WTC11 (cell line): ENCODE measurements around the gene REG4. TPM values are rescaled to one million over a fixed set of nuclear protein-coding genes. Genes with fewer than 3 reads are reported as not detected.

Experiments used
- ATAC-seq: fragments of 200-7000 bp; cut with Tn5 transposase; 2 replicates; pipeline ENCODE4 v1.10.0; 2021; ENCODE audit warnings: mild to moderate bottlenecking, moderate library complexity
- CTCF ChIA-PET: fragments of 300-600 bp; sonication (Branson Sonifier 250); formaldehyde crosslinking; loops from one replicate; lab custom pipeline; 2021; ENCODE audit warnings: antibody characterized with exemption; lab: Charles Lee
- POLR2A ChIA-PET: fragments of 350-600 bp; sonication (Branson Sonifier 250); formaldehyde crosslinking; loops from one replicate; lab custom pipeline; 2021; ENCODE audit warnings: antibody characterized with exemption; lab: Charles Lee
- DNase-seq: peaks from one replicate; pipeline ENCODE4 v3.0.0; 2021; ENCODE audit warnings: low spot score
- H3K27ac Mint-ChIP-seq: 2 replicates; pipeline ENCODE4 v1.8.0; 2021; ENCODE audit warnings: mixed read lengths
- H3K27me3 Mint-ChIP-seq: 2 replicates; pipeline ENCODE4 v1.8.0; 2021; ENCODE audit warnings: low read depth, mild to moderate bottlenecking, moderate library complexity, mixed read lengths
- H3K36me3 Mint-ChIP-seq: 2 replicates; pipeline ENCODE4 v1.8.0; 2021; ENCODE audit warnings: mixed read lengths
- H3K4me1 Mint-ChIP-seq: 2 replicates; pipeline ENCODE4 v1.8.0; 2022; ENCODE audit warnings: mixed read lengths
- H3K4me3 Mint-ChIP-seq: 2 replicates; pipeline ENCODE4 v1.8.0; 2021; ENCODE audit warnings: mild to moderate bottlenecking, moderate library complexity, mixed read lengths
- H3K9me3 Mint-ChIP-seq: 2 replicates; pipeline ENCODE4 v1.8.0; 2021; ENCODE audit warnings: mixed read lengths
- CBFB ChIP-seq: sonication (generic); formaldehyde crosslinking; IDR thresholded peaks from 2 replicates; pipeline ENCODE4 v1.8.1; 2022; ENCODE audit warnings: mild to moderate bottlenecking, low read depth, missing genetic modification reagents
- ETV6 ChIP-seq: sonication (generic); formaldehyde crosslinking; IDR thresholded peaks from 2 replicates; pipeline ENCODE4 v1.8.1; 2022; ENCODE audit warnings: mild to moderate bottlenecking, missing genetic modification reagents
- FOXJ3 ChIP-seq: sonication (generic); formaldehyde crosslinking; IDR thresholded peaks from 2 replicates; pipeline ENCODE4 v1.9.0; 2021; ENCODE audit warnings: missing genetic modification reagents, mild to moderate bottlenecking, borderline replicate concordance
- FOXP1 ChIP-seq: sonication (generic); formaldehyde crosslinking; IDR thresholded peaks from 2 replicates; pipeline ENCODE4 v1.8.0; 2022; ENCODE audit warnings: missing genetic modification reagents, mild to moderate bottlenecking, moderate library complexity, borderline replicate concordance
- GRHL2 ChIP-seq: fragments of 250-450 bp; sonication (Bioruptor Pico); IDR thresholded peaks from 2 replicates; pipeline ENCODE4 v1.8.0; 2022; ENCODE audit warnings: mild to moderate bottlenecking, moderate library complexity; ENCODE audit not compliant: insufficient replicate concordance, severe bottlenecking
- NFATC4 ChIP-seq: fragments of 250-450 bp; sonication (Bioruptor Pico); IDR thresholded peaks from 2 replicates; pipeline ENCODE4 v1.9.0; 2021; ENCODE audit warnings: mild to moderate bottlenecking
- OVOL2 ChIP-seq: fragments of 250-450 bp; sonication (Bioruptor Pico); IDR thresholded peaks from 2 replicates; pipeline ENCODE4 v1.9.0; 2021; ENCODE audit warnings: mild to moderate bottlenecking, borderline replicate concordance
- RORB ChIP-seq: fragments of 250-450 bp; sonication (Bioruptor Pico); IDR thresholded peaks from 2 replicates; pipeline ENCODE4 v1.9.0; 2021; ENCODE audit warnings: mild to moderate bottlenecking
- TP53 ChIP-seq: sonication (generic); formaldehyde crosslinking; IDR thresholded peaks from 2 replicates; pipeline ENCODE4 v1.8.1; 2023; ENCODE audit warnings: mild to moderate bottlenecking, missing genetic modification reagents
- ZNF232 ChIP-seq: sonication (generic); formaldehyde crosslinking; IDR thresholded peaks from 2 replicates; pipeline ENCODE4 v1.8.0; 2022; ENCODE audit warnings: mild to moderate bottlenecking, missing genetic modification reagents
- ZNF396 ChIP-seq: fragments of 250-450 bp; sonication (Bioruptor Pico); IDR thresholded peaks from 2 replicates; pipeline ENCODE4 v1.8.0; 2021; ENCODE audit warnings: mild to moderate bottlenecking, moderate library complexity, borderline replicate concordance
- total RNA-seq: library from RNA; stranded (reverse); gene quantifications from 3 replicates; pipeline ENCODE4 v1.2.3, GENCODE V29; 2021
- TF ChIP-seq, protein P1 (sequence below): sonication (generic); formaldehyde crosslinking; IDR thresholded peaks from 2 replicates; pipeline ENCODE4 v1.8.0; 2022; ENCODE audit warnings: mild to moderate bottlenecking, missing genetic modification reagents
- TF ChIP-seq, protein P2 (sequence below): sonication (generic); formaldehyde crosslinking; IDR thresholded peaks from 2 replicates; pipeline ENCODE4 v1.8.0; 2022; ENCODE audit warnings: mild to moderate bottlenecking, missing genetic modification reagents
- TF ChIP-seq, protein P3 (sequence below): sonication (generic); formaldehyde crosslinking; IDR thresholded peaks from 2 replicates; pipeline ENCODE4 v1.8.1; 2023; ENCODE audit warnings: mild to moderate bottlenecking, missing genetic modification reagents, moderate library complexity
- TF ChIP-seq, protein P4 (sequence below): sonication (generic); formaldehyde crosslinking; conservative IDR thresholded peaks from 2 replicates; pipeline ENCODE4 v1.8.1; 2023; ENCODE audit warnings: mild to moderate bottlenecking, low read depth, missing genetic modification reagents, moderate library complexity
- TF ChIP-seq, protein P5 (sequence below): sonication (generic); formaldehyde crosslinking; conservative IDR thresholded peaks from 2 replicates; pipeline ENCODE4 v1.8.1; 2022; ENCODE audit warnings: mild to moderate bottlenecking, missing genetic modification reagents
- TF ChIP-seq, protein P6 (sequence below): fragments of 250-450 bp; sonication (Bioruptor Pico); IDR thresholded peaks from 2 replicates; pipeline ENCODE4 v1.9.0; 2021; ENCODE audit warnings: mild to moderate bottlenecking, borderline replicate concordance
- TF ChIP-seq, protein P7 (sequence below): fragments of 250-450 bp; sonication (Bioruptor Pico); IDR thresholded peaks from 2 replicates; pipeline ENCODE4 v1.9.0; 2021; ENCODE audit warnings: mild to moderate bottlenecking

REG4 gene
- total RNA-seq, 1 experiment from 2014 or later = 0.31 TPM

DNA sequence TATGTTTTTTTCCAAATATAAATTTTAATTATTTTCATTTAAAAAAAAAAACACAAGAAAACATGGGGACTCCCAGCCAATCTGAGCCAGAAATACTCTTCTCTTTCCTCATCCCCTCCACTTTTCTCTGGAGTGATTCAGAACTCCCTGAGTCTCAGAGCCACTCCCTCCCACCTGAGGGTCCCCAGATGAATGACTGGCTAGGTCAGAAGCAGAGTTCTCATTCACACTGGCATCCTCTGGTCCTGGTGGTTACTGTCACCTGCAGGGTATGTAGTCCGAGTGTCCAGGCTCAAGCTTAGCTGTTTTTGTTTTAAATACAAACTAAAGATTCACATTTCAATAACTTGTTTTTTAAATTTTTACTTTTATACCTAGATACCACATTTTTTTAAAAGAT, 48.9 kb downstream of the REG4 start:
- ChIA-PET POLR2A (no interaction called here), CTCF (no interaction called here)
- Mint-ChIP-seq H3K4me3 (no peak overlapping the region), H3K4me1 (peaks cover 7% of the 10 kb centered on the region), H3K9me3 (no peaks in the 10 kb centered on the region), H3K36me3 (no peaks in the 10 kb centered on the region), H3K27me3 (no peaks in the 10 kb centered on the region; the same call in 1 of the 2 replicates), H3K27ac (no peak overlapping the region)
- ATAC-seq (peak; percentile 71), DNase-seq (no peak)
- no peak for TF ChIP-seq OVOL2 (CRISPR knock-in tag)
- TF ChIP-seq ZNF396 = no peak
- TF ChIP-seq ETV6 (CRISPR knock-in tag) = no peak
- TF ChIP-seq ZNF232 (CRISPR knock-in tag) = no peak
- TF ChIP-seq GRHL2 (CRISPR knock-in tag) = no peak
- TF ChIP-seq FOXJ3 (CRISPR knock-in tag) = no peak
- TF ChIP-seq, protein P1, sequence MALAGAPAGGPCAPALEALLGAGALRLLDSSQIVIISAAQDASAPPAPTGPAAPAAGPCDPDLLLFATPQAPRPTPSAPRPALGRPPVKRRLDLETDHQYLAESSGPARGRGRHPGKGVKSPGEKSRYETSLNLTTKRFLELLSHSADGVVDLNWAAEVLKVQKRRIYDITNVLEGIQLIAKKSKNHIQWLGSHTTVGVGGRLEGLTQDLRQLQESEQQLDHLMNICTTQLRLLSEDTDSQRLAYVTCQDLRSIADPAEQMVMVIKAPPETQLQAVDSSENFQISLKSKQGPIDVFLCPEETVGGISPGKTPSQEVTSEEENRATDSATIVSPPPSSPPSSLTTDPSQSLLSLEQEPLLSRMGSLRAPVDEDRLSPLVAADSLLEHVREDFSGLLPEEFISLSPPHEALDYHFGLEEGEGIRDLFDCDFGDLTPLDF (CRISPR knock-in tag) = no peak
- TF ChIP-seq, protein P2, sequence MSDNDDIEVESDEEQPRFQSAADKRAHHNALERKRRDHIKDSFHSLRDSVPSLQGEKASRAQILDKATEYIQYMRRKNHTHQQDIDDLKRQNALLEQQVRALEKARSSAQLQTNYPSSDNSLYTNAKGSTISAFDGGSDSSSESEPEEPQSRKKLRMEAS (CRISPR knock-in tag) = no peak
- TF ChIP-seq, protein P3, sequence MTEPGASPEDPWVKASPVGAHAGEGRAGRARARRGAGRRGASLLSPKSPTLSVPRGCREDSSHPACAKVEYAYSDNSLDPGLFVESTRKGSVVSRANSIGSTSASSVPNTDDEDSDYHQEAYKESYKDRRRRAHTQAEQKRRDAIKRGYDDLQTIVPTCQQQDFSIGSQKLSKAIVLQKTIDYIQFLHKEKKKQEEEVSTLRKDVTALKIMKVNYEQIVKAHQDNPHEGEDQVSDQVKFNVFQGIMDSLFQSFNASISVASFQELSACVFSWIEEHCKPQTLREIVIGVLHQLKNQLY (CRISPR knock-in tag) = no peak
- no peak for TF ChIP-seq TP53 (CRISPR knock-in tag)
- TF ChIP-seq, protein P4, sequence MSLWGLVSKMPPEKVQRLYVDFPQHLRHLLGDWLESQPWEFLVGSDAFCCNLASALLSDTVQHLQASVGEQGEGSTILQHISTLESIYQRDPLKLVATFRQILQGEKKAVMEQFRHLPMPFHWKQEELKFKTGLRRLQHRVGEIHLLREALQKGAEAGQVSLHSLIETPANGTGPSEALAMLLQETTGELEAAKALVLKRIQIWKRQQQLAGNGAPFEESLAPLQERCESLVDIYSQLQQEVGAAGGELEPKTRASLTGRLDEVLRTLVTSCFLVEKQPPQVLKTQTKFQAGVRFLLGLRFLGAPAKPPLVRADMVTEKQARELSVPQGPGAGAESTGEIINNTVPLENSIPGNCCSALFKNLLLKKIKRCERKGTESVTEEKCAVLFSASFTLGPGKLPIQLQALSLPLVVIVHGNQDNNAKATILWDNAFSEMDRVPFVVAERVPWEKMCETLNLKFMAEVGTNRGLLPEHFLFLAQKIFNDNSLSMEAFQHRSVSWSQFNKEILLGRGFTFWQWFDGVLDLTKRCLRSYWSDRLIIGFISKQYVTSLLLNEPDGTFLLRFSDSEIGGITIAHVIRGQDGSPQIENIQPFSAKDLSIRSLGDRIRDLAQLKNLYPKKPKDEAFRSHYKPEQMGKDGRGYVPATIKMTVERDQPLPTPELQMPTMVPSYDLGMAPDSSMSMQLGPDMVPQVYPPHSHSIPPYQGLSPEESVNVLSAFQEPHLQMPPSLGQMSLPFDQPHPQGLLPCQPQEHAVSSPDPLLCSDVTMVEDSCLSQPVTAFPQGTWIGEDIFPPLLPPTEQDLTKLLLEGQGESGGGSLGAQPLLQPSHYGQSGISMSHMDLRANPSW (CRISPR knock-in tag) = no peak
- no peak for TF ChIP-seq CBFB (CRISPR knock-in tag)
- TF ChIP-seq, protein P5, sequence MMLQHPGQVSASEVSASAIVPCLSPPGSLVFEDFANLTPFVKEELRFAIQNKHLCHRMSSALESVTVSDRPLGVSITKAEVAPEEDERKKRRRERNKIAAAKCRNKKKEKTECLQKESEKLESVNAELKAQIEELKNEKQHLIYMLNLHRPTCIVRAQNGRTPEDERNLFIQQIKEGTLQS (CRISPR knock-in tag) = no peak
- TF ChIP-seq, protein P6, sequence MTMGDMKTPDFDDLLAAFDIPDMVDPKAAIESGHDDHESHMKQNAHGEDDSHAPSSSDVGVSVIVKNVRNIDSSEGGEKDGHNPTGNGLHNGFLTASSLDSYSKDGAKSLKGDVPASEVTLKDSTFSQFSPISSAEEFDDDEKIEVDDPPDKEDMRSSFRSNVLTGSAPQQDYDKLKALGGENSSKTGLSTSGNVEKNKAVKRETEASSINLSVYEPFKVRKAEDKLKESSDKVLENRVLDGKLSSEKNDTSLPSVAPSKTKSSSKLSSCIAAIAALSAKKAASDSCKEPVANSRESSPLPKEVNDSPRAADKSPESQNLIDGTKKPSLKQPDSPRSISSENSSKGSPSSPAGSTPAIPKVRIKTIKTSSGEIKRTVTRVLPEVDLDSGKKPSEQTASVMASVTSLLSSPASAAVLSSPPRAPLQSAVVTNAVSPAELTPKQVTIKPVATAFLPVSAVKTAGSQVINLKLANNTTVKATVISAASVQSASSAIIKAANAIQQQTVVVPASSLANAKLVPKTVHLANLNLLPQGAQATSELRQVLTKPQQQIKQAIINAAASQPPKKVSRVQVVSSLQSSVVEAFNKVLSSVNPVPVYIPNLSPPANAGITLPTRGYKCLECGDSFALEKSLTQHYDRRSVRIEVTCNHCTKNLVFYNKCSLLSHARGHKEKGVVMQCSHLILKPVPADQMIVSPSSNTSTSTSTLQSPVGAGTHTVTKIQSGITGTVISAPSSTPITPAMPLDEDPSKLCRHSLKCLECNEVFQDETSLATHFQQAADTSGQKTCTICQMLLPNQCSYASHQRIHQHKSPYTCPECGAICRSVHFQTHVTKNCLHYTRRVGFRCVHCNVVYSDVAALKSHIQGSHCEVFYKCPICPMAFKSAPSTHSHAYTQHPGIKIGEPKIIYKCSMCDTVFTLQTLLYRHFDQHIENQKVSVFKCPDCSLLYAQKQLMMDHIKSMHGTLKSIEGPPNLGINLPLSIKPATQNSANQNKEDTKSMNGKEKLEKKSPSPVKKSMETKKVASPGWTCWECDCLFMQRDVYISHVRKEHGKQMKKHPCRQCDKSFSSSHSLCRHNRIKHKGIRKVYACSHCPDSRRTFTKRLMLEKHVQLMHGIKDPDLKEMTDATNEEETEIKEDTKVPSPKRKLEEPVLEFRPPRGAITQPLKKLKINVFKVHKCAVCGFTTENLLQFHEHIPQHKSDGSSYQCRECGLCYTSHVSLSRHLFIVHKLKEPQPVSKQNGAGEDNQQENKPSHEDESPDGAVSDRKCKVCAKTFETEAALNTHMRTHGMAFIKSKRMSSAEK (CRISPR knock-in tag) = no peak
- TF ChIP-seq RORB (CRISPR knock-in tag) = no peak
- TF ChIP-seq, protein P7, sequence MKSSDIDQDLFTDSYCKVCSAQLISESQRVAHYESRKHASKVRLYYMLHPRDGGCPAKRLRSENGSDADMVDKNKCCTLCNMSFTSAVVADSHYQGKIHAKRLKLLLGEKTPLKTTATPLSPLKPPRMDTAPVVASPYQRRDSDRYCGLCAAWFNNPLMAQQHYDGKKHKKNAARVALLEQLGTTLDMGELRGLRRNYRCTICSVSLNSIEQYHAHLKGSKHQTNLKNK = no peak
- no peak for TF ChIP-seq NFATC4 (CRISPR knock-in tag)
- no peak for TF ChIP-seq FOXP1
